ENCODE results near the gene OARD1.

- TF ChIP-seq, protein P1, sequence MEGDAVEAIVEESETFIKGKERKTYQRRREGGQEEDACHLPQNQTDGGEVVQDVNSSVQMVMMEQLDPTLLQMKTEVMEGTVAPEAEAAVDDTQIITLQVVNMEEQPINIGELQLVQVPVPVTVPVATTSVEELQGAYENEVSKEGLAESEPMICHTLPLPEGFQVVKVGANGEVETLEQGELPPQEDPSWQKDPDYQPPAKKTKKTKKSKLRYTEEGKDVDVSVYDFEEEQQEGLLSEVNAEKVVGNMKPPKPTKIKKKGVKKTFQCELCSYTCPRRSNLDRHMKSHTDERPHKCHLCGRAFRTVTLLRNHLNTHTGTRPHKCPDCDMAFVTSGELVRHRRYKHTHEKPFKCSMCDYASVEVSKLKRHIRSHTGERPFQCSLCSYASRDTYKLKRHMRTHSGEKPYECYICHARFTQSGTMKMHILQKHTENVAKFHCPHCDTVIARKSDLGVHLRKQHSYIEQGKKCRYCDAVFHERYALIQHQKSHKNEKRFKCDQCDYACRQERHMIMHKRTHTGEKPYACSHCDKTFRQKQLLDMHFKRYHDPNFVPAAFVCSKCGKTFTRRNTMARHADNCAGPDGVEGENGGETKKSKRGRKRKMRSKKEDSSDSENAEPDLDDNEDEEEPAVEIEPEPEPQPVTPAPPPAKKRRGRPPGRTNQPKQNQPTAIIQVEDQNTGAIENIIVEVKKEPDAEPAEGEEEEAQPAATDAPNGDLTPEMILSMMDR (IDR thresholded peaks at IDR 0.05), result no peak
- TF ChIP-seq POLR2A (IDR thresholded peaks at IDR 0.05) (no peak), EP300 (IDR thresholded peaks at IDR 0.05) (no peak)
Measured at GRCh38 chr6:41120058-41120457, 47.9 kb upstream of the OARD1 start.
